C4-2B (cell line): ENCODE results near the gene AOAH.

ENCODE experiments used
- H3K27ac ChIP-seq: fragments of 450-650 bp; 2 replicates; pipeline ENCODE4 v1.5.1; 2017
- ZFX ChIP-seq: fragments of 450-650 bp; IDR thresholded peaks from 2 replicates; pipeline ENCODE4 v1.6.1; 2017
- TF ChIP-seq, protein P1 (sequence below): fragments of 450-650 bp; conservative IDR thresholded peaks from 2 replicates; pipeline ENCODE4 v1.5.1; 2017; ENCODE audit warnings: mild to moderate bottlenecking

AOAH gene

DNA sequence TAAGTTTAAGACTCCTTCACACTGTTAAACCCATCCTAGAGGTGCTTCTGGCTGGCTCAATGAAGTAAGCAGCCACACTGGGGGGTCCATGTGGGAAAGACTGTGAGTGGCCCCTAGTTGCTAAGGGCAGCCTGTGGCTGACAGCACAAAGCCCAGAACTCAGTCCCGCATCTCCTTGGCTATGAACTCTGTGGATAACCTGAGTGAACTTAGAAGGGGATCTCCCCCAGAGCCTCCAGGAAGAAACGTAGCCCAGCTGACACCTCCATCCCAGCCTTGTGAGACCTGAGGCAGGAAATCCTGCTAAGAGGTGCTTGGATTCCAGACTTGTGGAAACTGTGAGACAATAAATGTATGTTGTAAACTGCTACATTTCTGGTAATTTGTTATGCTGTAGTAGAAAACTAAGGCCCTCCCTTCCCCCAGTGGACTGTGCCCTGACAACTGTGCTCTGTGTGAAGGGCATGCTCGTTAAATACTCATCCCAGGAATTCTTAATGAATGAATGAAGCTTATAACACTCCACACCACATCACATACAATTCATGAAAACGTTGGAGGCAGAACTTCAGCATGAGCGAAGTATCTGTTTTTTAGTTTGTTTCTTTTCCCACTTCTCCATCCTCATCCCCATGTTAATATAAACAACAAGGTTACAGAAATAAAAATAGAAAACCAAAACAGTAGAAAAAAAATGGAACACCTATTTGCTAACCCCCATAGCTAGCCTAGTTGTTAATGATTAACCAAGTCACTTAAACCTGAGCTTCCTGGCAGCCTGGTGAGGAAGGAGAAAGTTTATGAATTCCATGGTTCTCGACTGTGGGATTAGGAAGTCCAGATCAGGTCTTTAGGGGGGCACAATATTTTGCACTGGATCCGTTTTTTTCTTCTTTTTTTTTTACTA is 36.8 kb upstream of the AOAH start:
- no peak for TF ChIP-seq ZFX
- TF ChIP-seq, protein P1, sequence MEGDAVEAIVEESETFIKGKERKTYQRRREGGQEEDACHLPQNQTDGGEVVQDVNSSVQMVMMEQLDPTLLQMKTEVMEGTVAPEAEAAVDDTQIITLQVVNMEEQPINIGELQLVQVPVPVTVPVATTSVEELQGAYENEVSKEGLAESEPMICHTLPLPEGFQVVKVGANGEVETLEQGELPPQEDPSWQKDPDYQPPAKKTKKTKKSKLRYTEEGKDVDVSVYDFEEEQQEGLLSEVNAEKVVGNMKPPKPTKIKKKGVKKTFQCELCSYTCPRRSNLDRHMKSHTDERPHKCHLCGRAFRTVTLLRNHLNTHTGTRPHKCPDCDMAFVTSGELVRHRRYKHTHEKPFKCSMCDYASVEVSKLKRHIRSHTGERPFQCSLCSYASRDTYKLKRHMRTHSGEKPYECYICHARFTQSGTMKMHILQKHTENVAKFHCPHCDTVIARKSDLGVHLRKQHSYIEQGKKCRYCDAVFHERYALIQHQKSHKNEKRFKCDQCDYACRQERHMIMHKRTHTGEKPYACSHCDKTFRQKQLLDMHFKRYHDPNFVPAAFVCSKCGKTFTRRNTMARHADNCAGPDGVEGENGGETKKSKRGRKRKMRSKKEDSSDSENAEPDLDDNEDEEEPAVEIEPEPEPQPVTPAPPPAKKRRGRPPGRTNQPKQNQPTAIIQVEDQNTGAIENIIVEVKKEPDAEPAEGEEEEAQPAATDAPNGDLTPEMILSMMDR, result no peak
- no peak overlapping the region for H3K27ac ChIP-seq

GRCh38 chr7:36758879-36759278 is 34.6 kb upstream of the AOAH start:
- TF ChIP-seq, protein P1, result no peak
- TF ChIP-seq ZFX, result no peak

DNA sequence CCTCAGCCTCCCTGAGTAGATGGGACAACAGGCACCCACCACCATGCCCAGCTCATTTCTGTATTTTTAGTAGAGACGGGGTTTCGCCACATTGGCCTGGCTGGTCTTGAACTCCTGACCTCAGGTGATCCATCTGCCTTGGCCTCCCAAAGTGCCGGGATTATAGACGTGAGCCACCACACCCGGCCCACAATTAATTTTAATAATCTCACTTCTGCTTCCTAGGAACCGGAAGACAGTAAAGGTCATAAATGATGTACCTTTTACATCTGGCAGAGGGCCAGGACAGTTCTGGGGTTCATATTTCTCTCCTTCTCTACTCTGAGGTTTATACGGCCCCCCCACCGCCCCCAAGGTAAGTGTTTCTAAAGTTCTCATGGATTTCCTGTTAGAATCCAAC is 31.2 kb upstream of the AOAH start:
- no peak overlapping the region for H3K27ac ChIP-seq
- TF ChIP-seq, protein P1, result no peak
- TF ChIP-seq ZFX, result no peak

More at GRCh38 chr7:36758879-36759278, 34.6 kb upstream of the AOAH start:
- H3K27ac ChIP-seq, result no peak overlapping the region

GRCh38 chr7:36752026-36752711 is 27.9 kb upstream of the AOAH start:
- H3K27ac ChIP-seq, result no peak overlapping the region
- TF ChIP-seq, protein P1, result no peak
- TF ChIP-seq ZFX, result no peak

DNA sequence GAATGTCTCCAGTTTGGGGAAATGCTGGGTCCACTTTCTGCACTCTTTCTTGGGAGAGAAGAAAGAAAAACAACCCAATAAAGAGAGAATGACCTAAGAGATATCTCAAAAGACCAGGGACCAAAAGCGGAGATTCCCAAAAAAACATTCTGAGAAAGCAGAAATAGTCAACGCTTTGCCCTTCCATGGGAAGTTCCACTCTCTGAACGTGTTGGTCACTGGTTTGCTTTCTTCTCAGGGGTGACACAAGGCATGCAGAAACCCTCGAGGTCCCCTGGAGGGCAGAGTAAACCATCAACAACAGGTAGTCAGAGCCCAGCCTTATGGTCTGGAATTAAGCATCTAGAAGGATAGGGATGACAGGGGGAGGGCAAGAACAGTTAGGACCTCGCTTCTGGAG is 26.2 kb upstream of the AOAH start:
- TF ChIP-seq ZFX, result no peak
- TF ChIP-seq, protein P1, result no peak
- no peak overlapping the region for H3K27ac ChIP-seq

DNA sequence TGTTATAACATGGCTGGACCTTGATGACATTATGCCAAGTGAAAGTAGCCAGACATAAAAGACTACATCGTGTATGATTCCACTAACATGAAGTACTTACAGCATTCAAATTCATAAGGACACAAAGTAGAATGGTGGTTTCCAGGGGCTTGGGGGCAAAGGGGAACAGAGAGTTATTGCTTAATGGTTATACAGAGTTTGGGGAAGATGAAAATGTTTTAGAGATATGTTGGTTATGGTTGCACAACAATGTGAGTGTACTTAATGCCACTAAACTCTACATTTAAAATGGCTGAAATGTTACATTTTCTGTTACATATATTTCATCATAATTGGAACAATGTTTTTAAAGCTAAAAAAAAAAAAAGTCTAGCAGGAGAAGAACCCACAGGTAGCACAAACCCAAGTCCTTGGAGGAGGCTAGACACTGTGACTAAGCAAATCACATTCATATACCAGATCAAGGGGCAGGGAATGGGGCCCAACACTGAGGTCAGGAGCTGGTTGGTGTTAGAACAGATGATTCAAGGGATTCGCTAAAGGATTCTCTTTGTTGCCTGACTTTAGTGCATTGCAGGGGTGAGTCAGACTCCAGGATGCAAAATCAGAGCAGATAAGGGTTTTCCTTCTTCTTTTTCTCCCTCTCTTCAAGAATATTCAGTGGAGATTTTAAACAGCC is 25.1 kb upstream of the AOAH start:
- H3K27ac ChIP-seq, result no peak overlapping the region
- no peak for TF ChIP-seq ZFX
- TF ChIP-seq, protein P1, result no peak
